HG03571 (cell line): Measurements from ENCODE around the gene ATG10.
A peak's percentile ranks its signal among the peaks of the same experiment; 100 is the strongest.

Source experiments
- ATAC-seq: cut with Tn5 transposase; IDR thresholded peaks from one replicate; pipeline ENCODE4 v1.9.1; 2021; ENCODE audit not compliant: unreplicated experiment

The ATG10 gene

DNA sequence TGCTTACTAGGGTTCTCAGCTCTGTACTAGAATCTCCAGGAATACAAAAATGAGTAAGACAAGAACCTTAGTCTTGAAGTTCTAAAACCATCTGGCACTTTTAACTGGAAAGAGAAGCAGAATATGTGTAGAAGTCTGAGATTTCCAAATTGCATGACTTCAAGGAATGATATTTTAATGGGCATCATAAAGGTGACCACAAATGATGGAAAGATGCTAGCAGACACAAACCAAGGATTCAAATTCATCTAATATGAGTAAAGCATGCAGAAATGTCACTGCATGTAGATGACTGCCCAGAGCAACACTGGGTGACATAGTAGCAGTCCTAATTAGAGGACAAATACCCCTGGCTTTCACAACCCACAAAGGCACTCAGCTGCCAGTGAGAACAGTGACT lies 189.1 kb downstream of the ATG10 start:
- no peak for ATAC-seq

DNA sequence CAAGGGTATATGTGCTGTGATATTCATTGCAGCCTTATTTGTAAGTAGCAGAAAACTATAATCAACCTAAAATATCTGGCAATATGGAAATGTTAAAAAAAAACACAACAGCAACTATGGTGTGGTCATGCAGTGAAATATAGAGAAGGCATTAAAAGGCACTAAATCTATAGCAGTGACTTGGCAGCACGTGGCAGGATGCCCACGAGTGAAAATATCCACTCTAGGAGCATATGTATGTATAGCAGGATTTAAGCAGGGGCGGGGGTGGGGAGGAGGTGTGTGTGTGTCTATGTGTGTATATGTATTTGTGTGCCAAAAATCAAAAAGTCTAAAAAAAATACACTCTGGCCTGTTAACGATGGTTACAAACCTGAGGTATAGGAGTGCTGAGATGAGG lies 190.8 kb downstream of the ATG10 start:
- no peak for ATAC-seq

DNA sequence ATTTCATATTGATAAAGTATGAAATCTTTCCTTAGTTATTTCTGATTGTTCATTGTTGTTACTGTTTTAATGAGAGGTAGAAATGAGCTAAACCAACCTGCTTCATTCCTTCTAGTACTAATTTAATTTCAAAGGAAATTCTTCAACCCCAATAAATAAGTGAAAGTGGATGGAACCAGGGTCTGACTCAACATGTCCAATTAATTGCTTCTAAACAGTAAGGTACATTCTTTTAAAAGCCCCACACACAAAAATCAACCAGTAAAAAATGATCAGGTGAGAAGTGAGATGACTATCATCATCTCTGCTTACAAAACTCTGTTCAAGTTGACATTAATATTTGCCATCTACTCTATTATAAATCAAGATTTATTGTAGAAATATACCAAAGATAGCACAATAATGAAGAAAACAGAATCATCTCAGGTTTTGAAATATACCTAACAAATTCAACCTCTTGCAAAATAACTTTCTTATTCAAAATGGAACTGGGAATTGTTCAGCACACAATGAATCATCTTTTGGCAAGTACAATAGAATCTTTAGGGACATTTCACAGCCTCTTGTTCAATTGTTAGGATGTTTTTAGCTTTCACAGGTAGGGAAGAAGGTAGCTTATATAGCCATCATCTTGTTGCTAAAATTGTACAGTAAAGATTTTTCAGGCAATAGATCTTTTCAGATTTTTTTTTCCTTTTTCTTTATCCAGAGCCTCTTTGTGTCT lies 191.8 kb downstream of the ATG10 start:
- no peak for ATAC-seq

DNA sequence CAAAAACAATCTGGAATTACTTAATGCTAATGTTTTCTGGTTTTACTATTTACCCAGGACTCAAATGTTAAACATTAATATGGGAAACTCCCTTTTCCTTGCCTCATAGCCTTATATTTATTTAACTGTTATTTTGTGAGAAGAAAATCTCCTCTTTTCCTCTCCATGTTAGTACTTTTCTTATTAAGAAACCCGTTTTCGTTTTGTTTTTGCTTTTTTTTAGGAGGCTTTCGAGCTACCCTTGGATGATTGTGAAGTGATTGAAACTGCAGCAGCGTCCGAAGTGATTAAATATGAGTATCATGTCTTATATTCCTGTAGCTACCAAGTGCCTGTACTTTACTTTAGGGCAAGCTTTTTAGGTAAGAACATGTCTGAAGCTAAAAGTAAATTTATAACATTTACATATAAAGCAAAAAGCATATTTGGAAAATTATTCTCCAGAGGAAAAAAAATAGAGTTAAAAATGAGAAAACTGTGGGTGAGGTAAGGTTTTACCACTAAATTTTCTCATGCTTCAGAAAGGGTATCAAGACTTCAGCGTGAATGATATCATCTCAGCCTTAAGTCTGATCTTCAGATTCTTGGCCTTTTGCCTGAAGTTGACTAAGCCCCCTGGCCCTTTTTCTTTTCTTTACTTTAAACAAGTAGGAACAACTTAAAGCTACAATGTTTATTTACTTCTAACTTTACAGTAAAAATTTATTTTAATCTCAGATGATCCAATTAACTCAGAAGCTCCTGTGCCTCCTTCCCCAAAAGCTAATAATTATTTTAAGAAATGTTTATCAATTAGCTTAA lies 192.6 kb downstream of the ATG10 start:
- no peak for ATAC-seq

DNA sequence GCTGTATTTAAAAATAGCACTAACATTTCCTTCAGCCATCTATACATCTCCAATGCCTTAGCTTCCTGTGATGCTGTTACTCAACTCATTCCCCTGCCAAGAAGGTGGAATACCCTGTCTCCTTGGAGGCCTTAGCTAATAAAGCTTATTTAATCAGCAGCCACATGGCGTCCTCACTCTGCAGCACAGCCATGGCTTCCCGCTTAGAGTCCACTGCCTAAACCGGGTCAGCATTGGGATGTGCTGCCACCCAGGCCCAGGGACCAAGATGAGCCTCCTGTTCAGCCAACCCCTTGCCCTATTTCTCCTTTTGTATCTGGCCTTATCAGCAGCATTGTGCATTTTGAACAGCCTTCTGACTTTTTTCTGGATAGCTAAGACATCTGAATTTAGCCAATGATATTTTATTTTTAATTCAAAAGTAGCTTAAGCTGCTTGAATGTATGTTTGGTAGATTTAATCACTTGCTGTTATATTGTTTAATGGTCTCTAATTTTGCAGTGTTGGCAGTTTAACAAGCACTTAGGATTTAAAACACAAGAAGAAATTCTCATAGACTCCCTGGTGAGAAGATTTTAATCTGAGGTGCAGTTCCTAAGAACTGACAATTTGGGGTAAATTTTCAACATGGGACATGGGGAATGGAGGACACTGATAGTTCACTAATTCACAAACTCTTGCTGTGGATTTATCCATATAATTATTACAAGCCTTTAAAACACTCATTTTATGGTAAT lies 193.3 kb downstream of the ATG10 start:
- no peak for ATAC-seq

DNA sequence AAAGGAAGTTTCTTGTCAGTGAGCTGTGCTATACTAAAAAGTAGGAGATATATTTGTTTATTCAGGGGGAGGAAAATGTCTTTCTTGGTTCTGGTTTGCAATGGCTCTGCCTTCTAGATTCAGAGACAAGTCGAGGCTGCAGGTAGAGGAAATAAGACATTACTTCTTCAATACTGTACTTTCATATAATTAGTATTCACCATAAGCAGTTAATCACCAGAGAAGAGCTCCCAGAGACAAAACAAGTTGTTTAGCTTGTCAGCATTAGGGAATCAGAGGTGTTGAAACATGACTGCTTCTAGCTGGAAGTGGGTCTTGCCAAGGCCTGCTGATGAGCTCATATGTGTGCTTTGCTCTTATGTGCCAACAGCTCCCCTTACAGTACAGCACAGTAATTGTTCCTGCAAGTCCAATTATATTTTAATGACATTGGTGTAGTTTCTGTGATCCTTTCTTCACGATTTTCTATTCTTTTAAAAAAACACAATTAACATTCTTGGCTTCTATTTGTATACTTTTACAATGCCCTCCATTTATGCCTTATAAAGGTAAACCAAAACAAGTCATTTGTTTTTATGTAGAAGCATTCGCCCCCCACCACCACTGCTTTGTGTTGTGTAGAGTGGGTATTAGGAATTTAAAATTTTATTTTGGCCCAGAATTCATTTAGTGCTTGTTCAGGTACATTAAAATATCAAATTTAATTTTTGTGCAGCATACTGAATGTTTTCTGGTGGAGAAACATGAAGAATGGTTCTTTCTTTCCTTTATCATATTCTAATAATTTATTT lies 194.1 kb downstream of the ATG10 start:
- peak; percentile 83 for ATAC-seq

DNA sequence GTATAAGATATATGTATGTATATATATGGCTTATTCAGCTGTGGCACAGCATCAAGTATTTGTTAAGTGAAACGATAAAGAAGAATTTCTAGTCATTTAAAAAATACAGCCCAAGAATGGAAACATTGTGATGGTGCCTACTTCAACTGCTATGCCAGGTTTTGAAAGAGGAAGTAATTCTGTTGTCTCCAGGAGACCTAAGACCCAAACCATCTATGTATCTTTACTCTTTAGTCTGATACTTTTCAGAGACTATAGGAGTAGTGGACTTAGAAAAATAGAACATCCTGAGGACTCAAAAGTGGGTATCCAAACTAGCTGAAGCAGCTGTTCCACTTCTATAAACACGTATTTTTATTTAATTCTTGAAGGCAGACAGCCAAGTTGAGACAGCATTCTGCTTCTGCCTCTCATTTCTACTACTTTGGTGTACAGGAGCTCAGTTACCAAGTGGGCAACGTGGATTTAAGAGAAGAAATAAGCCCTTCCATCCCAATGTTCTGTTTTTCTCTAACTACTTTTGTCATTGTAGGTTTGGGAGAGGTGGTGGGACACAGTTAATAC lies 195.6 kb downstream of the ATG10 start:
- ATAC-seq = no peak

DNA sequence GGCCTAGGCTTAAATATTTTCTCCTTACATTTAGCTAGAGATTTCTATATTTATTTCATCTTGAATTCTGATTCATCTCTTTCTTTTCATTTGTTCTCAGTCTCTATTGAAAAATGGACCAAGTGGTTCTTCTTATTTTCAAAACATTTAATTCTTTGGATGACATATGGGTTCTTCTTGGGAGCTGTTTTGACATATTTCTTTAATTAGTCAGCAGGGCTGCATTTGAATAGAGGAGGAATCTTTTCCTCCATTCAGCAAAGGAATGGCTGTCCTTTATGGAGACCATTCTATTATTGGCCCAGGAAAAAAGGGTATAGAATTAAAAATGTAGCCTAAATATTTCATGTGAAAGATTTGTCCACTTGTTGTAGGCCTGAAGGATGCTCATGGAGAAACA lies 196.5 kb downstream of the ATG10 start:
- no peak for ATAC-seq

DNA sequence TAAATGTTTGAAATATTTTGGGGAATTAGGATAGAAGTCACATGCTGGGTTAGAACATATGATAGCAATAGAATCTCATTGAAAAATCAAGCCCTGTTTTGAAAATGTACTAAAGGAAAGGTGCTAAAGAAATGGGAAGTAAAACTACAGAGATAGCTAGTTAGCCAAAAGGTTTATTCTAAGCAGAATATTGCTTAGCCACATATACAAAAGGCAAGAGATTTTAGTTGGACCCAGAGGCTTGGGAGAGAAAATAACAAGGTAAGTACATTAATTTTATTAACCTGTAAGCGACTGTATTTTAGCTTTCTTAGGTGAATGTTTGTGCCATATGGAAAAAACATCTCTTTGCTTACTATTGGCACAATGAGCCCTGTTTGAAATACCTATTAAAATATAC lies 198.1 kb downstream of the ATG10 start:
- no peak for ATAC-seq

DNA sequence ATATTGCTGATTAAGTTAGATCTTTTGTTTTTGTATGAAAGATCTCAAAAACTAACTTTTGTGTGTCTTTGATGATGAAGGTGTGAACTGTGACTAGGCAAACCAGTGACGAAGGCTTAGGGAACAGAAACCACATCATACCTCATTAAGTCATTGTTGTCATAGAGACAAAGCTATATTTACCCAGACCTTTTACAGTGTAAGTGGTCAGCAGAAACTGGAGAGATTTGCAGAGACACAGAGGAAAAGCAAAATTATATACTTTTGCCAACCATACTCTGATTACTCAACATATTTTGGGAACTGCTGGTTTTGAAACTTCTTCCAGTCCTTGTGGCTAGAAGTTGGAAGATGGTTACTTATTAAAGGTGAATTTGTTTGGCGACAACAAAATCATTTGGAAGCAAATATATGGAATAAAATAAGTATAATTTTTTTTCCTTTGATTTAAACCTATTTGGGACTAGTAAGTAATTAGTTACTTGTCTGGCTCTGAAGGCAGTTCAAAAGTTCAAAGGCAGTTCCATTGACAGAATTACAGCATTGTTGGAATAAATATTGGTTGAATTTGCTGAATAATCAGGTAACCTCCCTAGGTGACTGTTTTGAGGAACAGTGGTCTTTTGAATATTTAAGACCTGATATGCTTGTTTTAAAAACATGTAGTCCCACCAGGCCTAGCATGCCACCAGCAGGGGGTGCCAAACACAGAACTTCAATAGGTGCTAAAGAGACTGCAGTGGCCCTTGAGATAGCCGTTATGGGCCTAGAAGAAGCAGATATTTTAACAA lies 202.5 kb downstream of the ATG10 start:
- peak; percentile 93 for ATAC-seq

DNA sequence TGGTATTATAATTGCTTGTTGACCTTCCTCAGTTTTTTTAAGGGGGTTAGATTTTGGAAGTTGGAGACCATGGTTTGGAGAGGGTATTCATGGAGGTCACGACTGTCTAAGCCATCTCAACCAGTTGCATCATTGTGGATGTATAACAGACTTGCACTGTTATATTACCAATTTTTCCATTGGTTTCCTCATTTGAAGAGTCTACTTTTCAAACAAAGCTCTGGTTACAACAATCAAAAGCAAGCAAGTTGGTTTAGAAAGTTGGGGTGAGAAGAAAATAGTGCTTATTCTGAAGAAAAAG lies 203.0 kb downstream of the ATG10 start:
- no peak for ATAC-seq

DNA sequence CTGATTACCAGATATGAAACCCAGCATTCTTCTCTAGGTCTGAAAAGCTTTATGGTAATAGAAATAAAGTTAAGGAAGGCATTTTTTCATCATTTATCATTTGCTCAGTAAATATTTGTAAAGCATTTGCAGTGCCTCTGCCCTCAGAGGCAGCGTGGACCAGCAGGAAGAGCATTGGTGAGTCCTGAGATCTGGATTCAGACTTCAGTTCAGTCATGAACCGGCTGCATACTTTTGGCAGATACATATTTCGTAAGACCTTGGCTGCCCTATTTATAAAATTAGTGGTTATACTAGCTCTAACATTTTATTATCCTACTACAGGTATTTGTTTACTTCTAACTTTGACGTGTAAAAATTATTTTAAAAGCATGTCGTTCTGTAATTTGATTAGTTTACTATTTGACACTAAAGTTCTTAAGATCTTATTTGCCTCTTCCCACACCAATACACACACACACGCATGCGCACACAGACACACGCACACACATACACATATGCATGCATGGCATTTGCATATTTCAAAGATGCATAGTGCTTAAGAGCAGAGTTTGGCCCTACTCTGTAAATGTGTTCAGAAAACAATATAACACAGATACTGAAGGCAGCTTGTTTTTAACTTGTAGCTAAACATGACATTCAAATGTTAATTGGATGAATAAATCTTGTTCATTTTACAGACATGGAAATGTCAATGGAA lies 204.4 kb downstream of the ATG10 start:
- ATAC-seq = no peak

DNA sequence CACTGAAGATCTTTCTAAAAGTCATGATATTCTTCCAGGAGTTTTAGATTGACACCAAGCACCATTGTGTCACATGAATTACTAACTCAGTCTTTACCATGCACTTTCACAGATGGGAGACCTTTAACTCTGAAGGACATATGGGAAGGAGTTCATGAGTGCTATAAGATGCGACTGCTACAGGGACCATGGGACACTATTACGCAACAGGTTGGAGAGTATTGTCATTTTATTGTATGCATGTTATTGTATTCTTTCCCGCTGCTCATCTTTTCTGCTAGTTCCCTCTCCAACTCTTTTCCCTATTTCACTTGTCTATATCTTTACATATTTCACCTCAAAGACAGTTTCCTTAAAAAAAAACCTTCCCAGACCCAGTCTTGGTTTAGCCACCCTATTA lies 206.6 kb downstream of the ATG10 start:
- ATAC-seq = no peak

DNA sequence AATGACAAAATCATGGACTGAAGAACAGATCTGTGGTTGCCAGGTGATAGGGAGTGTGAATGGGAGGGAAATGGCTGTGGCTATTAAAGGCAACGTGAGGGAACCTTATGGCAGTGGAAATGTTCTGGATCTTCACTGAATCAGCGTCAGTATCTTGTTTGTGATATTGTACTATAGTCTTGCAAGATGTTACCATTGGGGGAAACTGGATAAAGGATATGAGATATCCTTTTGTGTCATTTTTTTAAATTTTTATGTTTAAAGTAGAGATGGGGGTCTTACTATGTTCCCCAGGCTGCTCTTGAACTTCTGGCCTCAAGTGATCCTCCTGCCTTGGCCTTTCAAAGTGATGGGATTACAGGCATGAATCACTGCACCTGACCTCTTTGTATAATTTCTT lies 210.8 kb downstream of the ATG10 start:
- no peak for ATAC-seq

DNA sequence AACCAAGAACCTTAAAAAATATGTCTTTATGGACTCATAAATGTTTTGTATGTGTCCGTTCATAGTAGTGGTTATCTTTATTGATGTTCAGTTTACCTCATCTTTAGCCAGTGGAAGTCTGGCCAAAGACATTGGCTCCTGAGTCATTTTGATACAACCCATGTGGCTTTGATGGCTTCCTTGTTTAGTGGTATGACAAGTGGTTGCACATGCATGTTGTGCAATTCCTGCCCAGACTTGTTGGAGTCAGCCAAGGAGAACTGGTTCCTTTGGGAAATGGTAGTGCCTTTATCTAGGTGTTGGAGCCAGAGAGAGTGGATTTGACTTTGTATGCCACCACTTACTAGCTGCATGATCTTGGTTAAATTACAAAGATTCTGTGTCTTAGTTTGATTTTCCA lies 212.0 kb downstream of the ATG10 start:
- ATAC-seq = no peak

DNA sequence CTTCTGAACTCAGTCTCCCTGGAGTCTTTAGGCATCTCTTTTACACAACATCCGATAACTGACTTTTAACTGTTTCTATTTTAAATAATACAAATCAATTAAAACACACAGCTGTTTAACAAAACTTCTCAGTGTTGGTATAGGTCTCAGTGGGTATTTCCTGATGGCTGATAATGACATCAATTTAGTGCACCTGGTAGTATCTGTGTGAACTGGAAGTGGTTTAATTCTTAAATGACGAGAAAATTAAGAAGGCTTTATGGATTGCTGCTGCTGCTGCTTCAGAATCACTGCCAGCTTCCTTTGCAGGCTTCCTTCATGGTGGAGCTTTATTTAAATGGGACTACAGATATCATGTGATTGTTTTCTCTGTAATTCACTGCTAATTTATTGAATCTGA lies 214.0 kb downstream of the ATG10 start:
- no peak for ATAC-seq

DNA sequence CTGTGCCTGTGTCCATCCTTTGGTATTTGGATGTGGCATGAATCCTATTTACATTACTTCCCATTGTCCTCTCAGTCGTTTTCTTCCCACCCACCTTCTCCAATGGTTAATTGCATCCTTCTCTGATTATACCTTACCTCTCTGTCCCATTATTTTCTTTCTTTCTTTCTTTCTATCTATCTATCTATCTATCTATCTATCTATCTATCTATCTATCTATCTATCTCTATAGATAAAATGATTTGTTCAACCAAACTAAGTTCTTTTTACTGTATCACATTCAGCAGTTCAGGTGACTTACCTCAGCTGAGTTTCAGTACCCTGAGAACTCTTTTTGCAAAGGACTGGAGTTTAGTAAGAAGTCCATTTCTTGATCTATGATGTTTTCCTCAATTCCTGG lies 225.7 kb downstream of the ATG10 start:
- ATAC-seq = no peak

DNA sequence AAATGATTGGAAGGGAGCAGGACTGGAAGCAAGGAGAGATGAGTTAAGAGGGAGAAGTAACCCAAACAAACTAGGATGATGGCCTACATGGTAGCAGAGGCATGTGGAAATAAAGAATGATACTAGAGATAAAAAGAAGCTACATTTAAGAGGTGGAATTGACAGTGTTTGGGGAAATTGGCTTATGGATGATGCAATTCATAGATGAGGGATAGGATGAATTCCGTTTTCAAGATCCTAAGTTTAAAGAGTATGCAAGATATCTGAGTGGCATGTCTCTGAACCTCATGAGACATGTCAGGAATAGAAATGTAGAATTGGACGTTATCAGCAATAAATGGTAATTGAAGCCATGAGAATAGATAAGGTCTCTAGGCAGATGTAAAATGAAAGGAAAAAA lies 232.7 kb downstream of the ATG10 start:
- no peak for ATAC-seq

DNA sequence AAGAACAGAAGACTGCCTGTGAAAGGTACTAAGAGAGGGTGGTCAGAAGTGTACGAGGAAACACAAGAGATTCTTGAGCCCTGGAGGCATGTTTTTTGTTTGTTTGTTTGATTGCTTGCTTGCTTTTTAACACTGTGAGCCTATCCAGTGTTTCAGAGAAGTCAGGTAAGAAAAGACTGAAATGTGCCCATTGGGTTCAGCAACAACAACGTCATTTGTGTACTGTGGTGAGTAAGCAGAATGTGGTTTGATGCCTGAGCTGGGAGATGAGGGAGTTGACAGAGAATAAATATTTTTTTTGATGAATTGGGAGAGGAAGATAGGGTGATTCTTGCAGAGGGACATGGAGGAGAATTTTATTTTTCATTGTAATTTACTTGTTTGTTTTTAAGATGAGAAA lies 233.2 kb downstream of the ATG10 start:
- ATAC-seq = no peak

DNA sequence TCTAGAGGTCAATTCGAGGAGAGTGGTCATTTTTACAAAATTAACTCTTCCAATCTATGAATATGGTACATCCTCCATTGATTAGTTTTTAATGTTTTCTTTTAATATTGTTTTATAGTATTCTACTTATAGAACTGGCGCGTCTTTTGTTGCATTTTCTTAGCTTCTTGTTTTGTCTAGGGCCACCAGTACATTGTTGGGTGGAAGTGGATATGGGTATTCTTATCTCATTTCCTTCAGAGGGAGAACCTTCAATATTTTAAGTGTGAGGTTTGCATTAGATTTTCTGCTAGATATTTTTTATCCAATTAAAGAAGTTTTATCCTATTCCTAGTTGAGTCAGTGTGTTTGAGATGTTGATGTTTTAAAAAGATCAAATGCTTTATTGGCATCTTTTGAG lies 236.5 kb downstream of the ATG10 start:
- ATAC-seq = no peak
